IgD-negative memory B cell (primary cell): ENCODE results near the gene ARMC3. TPM values are rescaled to one million over a fixed set of nuclear protein-coding genes. Genes with fewer than 3 reads are reported as not detected.
"Not testable (repeated sequence)": the region's sequence is repeated elsewhere in the genome, so short reads cannot be mapped to it uniquely, and the experiment has no call there.

ENCODE experiments used
- H3K27ac Mint-ChIP-seq, 3 donors: one replicate each; pipeline ENCODE4 v1.8.0; 2020 to 2022; ENCODE audit warnings: mild to moderate bottlenecking in 3 of 3, mixed read lengths in 3 of 3, moderate library complexity in 1 of 3
- H3K27me3 Mint-ChIP-seq: one replicate; pipeline ENCODE4 v1.8.0; 2021; ENCODE audit warnings: mixed read lengths
- H3K36me3 Mint-ChIP-seq: one replicate; pipeline ENCODE4 v1.8.0; 2020; ENCODE audit warnings: mild to moderate bottlenecking, mixed read lengths
- H3K4me1 Mint-ChIP-seq, 3 donors: one replicate each; pipeline ENCODE4 v1.8.0; 2020 to 2022; ENCODE audit warnings: mixed read lengths in 3 of 3, mild to moderate bottlenecking in 1 of 3
- H3K4me3 Mint-ChIP-seq, 4 donors: one replicate each; pipeline ENCODE4 v1.8.0; 2020 to 2022; ENCODE audit warnings: mild to moderate bottlenecking in 4 of 4, mixed read lengths in 4 of 4, moderate library complexity in 3 of 4
- H3K9me3 Mint-ChIP-seq, 3 donors: one replicate each; pipeline ENCODE4 v1.8.0; 2020 to 2021; ENCODE audit warnings: mixed read lengths in 3 of 3, mild to moderate bottlenecking in 1 of 3
- polyA plus RNA-seq: library from polyadenylated mRNA; unstranded; fragments of 300-500 nt; fragmentation: Illumina TruSeq; gene quantifications from one replicate; pipeline ENCODE4 v1.2.3, GENCODE V29; 2021

The ARMC3 gene
- polyA plus RNA-seq, 1 donor from 2014 or later, result 0.10 TPM

- H3K4me1 Mint-ChIP-seq, result peaks cover 0 to 2% (median 0%) of the 10 kb centered on the region in 3 donors
- peaks cover 2% of the 10 kb centered on the region for H3K36me3 Mint-ChIP-seq
- peaks cover 0 to 14% (median 2%) of the 10 kb centered on the region in 3 donors for H3K9me3 Mint-ChIP-seq
- H3K4me3 Mint-ChIP-seq, result no peak overlapping the region
- H3K27ac Mint-ChIP-seq, result no peak overlapping the region
- peaks cover 1% of the 10 kb centered on the region for H3K27me3 Mint-ChIP-seq
Observed at GRCh38 chr10:23063045-23063972, 135.5 kb downstream of the ARMC3 start.

GRCh38 chr10:23063973-23064812 lies 136.3 kb downstream of the ARMC3 start:
- Mint-ChIP-seq H3K9me3 (peaks cover 0 to 8% (median 2%) of the 10 kb centered on the region in 3 donors), H3K27me3 (peaks cover 1% of the 10 kb centered on the region), H3K4me1 (peaks cover 0 to 4% (median 0%) of the 10 kb centered on the region in 3 donors)

GRCh38 chr10:23064813-23065114 lies 136.9 kb downstream of the ARMC3 start:
- H3K4me3 Mint-ChIP-seq, H3K9me3 Mint-ChIP-seq, H3K27ac Mint-ChIP-seq, H3K27me3 Mint-ChIP-seq, H3K36me3 Mint-ChIP-seq, H3K4me1 Mint-ChIP-seq: not testable (repeated sequence)

More at GRCh38 chr10:23063973-23064812, 136.3 kb downstream of the ARMC3 start:
- Mint-ChIP-seq H3K4me3 (no peak overlapping the region), H3K36me3 (no peaks in the 10 kb centered on the region), H3K27ac (no peak overlapping the region)

- H3K4me1 Mint-ChIP-seq, result peaks cover 0 to 4% (median 3%) of the 10 kb centered on the region in 3 donors
- no peaks in the 10 kb centered on the region for H3K36me3 Mint-ChIP-seq
- no peak overlapping the region for H3K4me3 Mint-ChIP-seq
Observed at GRCh38 chr10:23065181-23065948, 137.5 kb downstream of the ARMC3 start.

GRCh38 chr10:23067337-23067736 lies 139.5 kb downstream of the ARMC3 start:
- Mint-ChIP-seq H3K4me3 (no peak overlapping the region), H3K36me3 (no peaks in the 10 kb centered on the region), H3K9me3 (no peaks in the 10 kb centered on the region), H3K4me1 (peaks cover 0 to 7% (median 6%) of the 10 kb centered on the region in 3 donors), H3K27me3 (peaks cover 5% of the 10 kb centered on the region), H3K27ac (no peak overlapping the region)

More at GRCh38 chr10:23065181-23065948, 137.5 kb downstream of the ARMC3 start:
- no peak overlapping the region for H3K27ac Mint-ChIP-seq
- H3K27me3 Mint-ChIP-seq, result peaks cover 5% of the 10 kb centered on the region
- H3K9me3 Mint-ChIP-seq, result peaks cover 0 to under 1% (median 0%) of the 10 kb centered on the region in 3 donors

- Mint-ChIP-seq H3K4me3 (no peak overlapping the region), H3K27ac (no peak overlapping the region), H3K27me3 (peaks cover 5% of the 10 kb centered on the region), H3K9me3 (no peaks in the 10 kb centered on the region), H3K36me3 (no peaks in the 10 kb centered on the region), H3K4me1 (peaks cover 0 to 7% (median 6%) of the 10 kb centered on the region in 3 donors)
Observed at GRCh38 chr10:23067939-23068775, 140.3 kb downstream of the ARMC3 start.

- Mint-ChIP-seq H3K4me1 (peaks cover 0 to 7% (median 6%) of the 10 kb centered on the region in 3 donors), H3K4me3 (no peak overlapping the region), H3K9me3 (peaks cover 0 to 1% (median 0%) of the 10 kb centered on the region in 3 donors), H3K27ac (no peak overlapping the region), H3K36me3 (no peaks in the 10 kb centered on the region), H3K27me3 (peaks cover 5% of the 10 kb centered on the region)
Observed at GRCh38 chr10:23069019-23069815, 141.4 kb downstream of the ARMC3 start.

- not testable (repeated sequence) for H3K27ac Mint-ChIP-seq
Observed at GRCh38 chr10:23070092-23070912, 142.4 kb downstream of the ARMC3 start.

GRCh38 chr10:23070913-23071218 lies 143.0 kb downstream of the ARMC3 start:
- Mint-ChIP-seq H3K4me3 (peak overlapping the region in 1 of 4 donors; percentile 28), H3K27me3 (peaks cover 7% of the 10 kb centered on the region), H3K4me1 (peaks cover 0 to 7% (median 6%) of the 10 kb centered on the region in 3 donors), H3K36me3 (no peaks in the 10 kb centered on the region), H3K27ac (no peak overlapping the region), H3K9me3 (peaks cover 0 to 3% (median 0%) of the 10 kb centered on the region in 3 donors)

More at GRCh38 chr10:23070092-23070912, 142.4 kb downstream of the ARMC3 start:
- not testable (repeated sequence) for H3K9me3 Mint-ChIP-seq, H3K36me3 Mint-ChIP-seq, H3K4me1 Mint-ChIP-seq, H3K27me3 Mint-ChIP-seq, H3K4me3 Mint-ChIP-seq

- H3K27ac Mint-ChIP-seq, H3K4me3 Mint-ChIP-seq, H3K36me3 Mint-ChIP-seq, H3K9me3 Mint-ChIP-seq, H3K4me1 Mint-ChIP-seq, H3K27me3 Mint-ChIP-seq: not testable (repeated sequence)
Observed at GRCh38 chr10:23072593-23072992, 144.7 kb downstream of the ARMC3 start.

GRCh38 chr10:23073527-23073926 lies 145.7 kb downstream of the ARMC3 start:
- H3K27ac Mint-ChIP-seq, result peak overlapping the region in 1 of 3 donors; percentile 62
- peaks cover 0 to 6% (median 3%) of the 10 kb centered on the region in 3 donors for H3K4me1 Mint-ChIP-seq
- no peak overlapping the region for H3K4me3 Mint-ChIP-seq
- peaks cover 6% of the 10 kb centered on the region for H3K27me3 Mint-ChIP-seq
- H3K9me3 Mint-ChIP-seq, result peaks cover 0 to 3% (median 0%) of the 10 kb centered on the region in 3 donors
- H3K36me3 Mint-ChIP-seq, result no peaks in the 10 kb centered on the region

GRCh38 chr10:23075672-23076071 lies 147.8 kb downstream of the ARMC3 start:
- Mint-ChIP-seq H3K27me3 (peaks cover 14% of the 10 kb centered on the region), H3K9me3 (peaks cover 0 to 5% (median 0%) of the 10 kb centered on the region in 3 donors), H3K27ac (no peak overlapping the region), H3K4me3 (no peak overlapping the region), H3K36me3 (no peaks in the 10 kb centered on the region), H3K4me1 (peaks cover 0 to 3% (median 3%) of the 10 kb centered on the region in 3 donors)

- no peak overlapping the region for H3K4me3 Mint-ChIP-seq
- H3K36me3 Mint-ChIP-seq, result no peaks in the 10 kb centered on the region
- no peaks in the 10 kb centered on the region for H3K4me1 Mint-ChIP-seq
- no peak overlapping the region for H3K27ac Mint-ChIP-seq
- peaks cover 19% of the 10 kb centered on the region for H3K27me3 Mint-ChIP-seq
- H3K9me3 Mint-ChIP-seq, result peaks cover 0 to 5% (median 0%) of the 10 kb centered on the region in 3 donors
Observed at GRCh38 chr10:23078114-23078513, 150.3 kb downstream of the ARMC3 start.
